ENCODE measurements around the gene RPRD1B. TPM values are rescaled to one million over a fixed set of nuclear protein-coding genes. Genes with fewer than 3 reads are reported as not detected.

Gene RPRD1B
- polyA plus RNA-seq, 1 experiment = 23.7 TPM

- Histone ChIP-seq H3K27ac (ENCODE audit: low read depth, low read length) (no peak overlapping the region), H3K27me3 (ENCODE audit: control insufficient read depth, insufficient read depth, low read length) (no peaks in the 10 kb centered on the region), H3K4me3 (ENCODE audit: low read depth, low read length) (no peak overlapping the region), H3K9me3 (ENCODE audit: control insufficient read depth, insufficient read depth, low read length) (no peaks in the 10 kb centered on the region)
- DNase-seq (ENCODE audit: low read depth, low spot score) = peak; percentile 6
- ChIA-PET POLR2A (no interaction called here), CTCF (interaction anchor here (0.8 to 1.3 kb wide), 2 partner anchors 70 to 234 kb away, joined by 3 read pairs; no protein-coding TSS in a partner anchor)
- no peak for TF ChIP-seq CTCF (IDR thresholded peaks at IDR 0.05; ENCODE audit: low read depth, low read length)
Observed at GRCh38 chr20:37986873-37987601, 46.5 kb upstream of the RPRD1B start.

GRCh38 chr20:37987602-37988290, 45.8 kb upstream of the RPRD1B start:
- ChIA-PET CTCF (interaction anchor here (0.8 to 1.6 kb wide), 3 partner anchors 69 to 423 kb away, joined by 3 to 5 read pairs (median 3); no protein-coding TSS in a partner anchor), POLR2A (no interaction called here)
- Histone ChIP-seq H3K27me3 (ENCODE audit: control insufficient read depth, insufficient read depth, low read length) (no peaks in the 10 kb centered on the region), H3K27ac (ENCODE audit: low read depth, low read length) (no peak overlapping the region), H3K9me3 (ENCODE audit: control insufficient read depth, insufficient read depth, low read length) (no peaks in the 10 kb centered on the region), H3K4me3 (ENCODE audit: low read depth, low read length) (no peak overlapping the region)
- no peak for TF ChIP-seq CTCF (IDR thresholded peaks at IDR 0.05; ENCODE audit: low read depth, low read length)
- DNase-seq (ENCODE audit: low read depth, low spot score) = no peak

- Histone ChIP-seq H3K9me3 (ENCODE audit: control insufficient read depth, insufficient read depth, low read length) (no peaks in the 10 kb centered on the region), H3K27me3 (ENCODE audit: control insufficient read depth, insufficient read depth, low read length) (no peaks in the 10 kb centered on the region), H3K4me3 (ENCODE audit: low read depth, low read length) (no peak overlapping the region), H3K27ac (ENCODE audit: low read depth, low read length) (no peak overlapping the region)
- no peak for DNase-seq (ENCODE audit: low read depth, low spot score)
- CTCF ChIA-PET = interaction anchor here (1.3 to 1.6 kb wide), 2 partner anchors 233 to 424 kb away, joined by 3 to 5 read pairs; no protein-coding TSS in a partner anchor
- TF ChIP-seq CTCF (IDR thresholded peaks at IDR 0.05; ENCODE audit: low read depth, low read length) = no peak
- POLR2A ChIA-PET = no interaction called here
Observed at GRCh38 chr20:37988306-37988954, 45.1 kb upstream of the RPRD1B start.

- no peak for DNase-seq (ENCODE audit: low read depth, low spot score)
- Histone ChIP-seq H3K4me3 (ENCODE audit: low read depth, low read length) (no peak overlapping the region), H3K27me3 (ENCODE audit: control insufficient read depth, insufficient read depth, low read length) (no peaks in the 10 kb centered on the region), H3K9me3 (ENCODE audit: control insufficient read depth, insufficient read depth, low read length) (no peaks in the 10 kb centered on the region), H3K27ac (ENCODE audit: low read depth, low read length) (no peak overlapping the region)
- CTCF ChIA-PET = interaction anchor here (1.6 kb wide), 1 partner anchor 425 kb away, joined by 5 read pairs; no protein-coding TSS in a partner anchor
- TF ChIP-seq CTCF (IDR thresholded peaks at IDR 0.05; ENCODE audit: low read depth, low read length) = no peak
- POLR2A ChIA-PET = interaction anchor here (1.6 kb wide), 1 partner anchor 44 kb away, joined by 3 read pairs; the partner anchor contains the start of genes RPRD1B and TTI1
Observed at GRCh38 chr20:37989601-37990295, 43.8 kb upstream of the RPRD1B start.
